GM19395 (cell line): ENCODE measurements around the gene RPL3.

ENCODE experiments used
- ATAC-seq: cut with Tn5 transposase; IDR thresholded peaks from one replicate; pipeline ENCODE4 v1.9.1; 2021; ENCODE audit warnings: mild to moderate bottlenecking, moderate library complexity; ENCODE audit not compliant: unreplicated experiment

The RPL3 gene

DNA sequence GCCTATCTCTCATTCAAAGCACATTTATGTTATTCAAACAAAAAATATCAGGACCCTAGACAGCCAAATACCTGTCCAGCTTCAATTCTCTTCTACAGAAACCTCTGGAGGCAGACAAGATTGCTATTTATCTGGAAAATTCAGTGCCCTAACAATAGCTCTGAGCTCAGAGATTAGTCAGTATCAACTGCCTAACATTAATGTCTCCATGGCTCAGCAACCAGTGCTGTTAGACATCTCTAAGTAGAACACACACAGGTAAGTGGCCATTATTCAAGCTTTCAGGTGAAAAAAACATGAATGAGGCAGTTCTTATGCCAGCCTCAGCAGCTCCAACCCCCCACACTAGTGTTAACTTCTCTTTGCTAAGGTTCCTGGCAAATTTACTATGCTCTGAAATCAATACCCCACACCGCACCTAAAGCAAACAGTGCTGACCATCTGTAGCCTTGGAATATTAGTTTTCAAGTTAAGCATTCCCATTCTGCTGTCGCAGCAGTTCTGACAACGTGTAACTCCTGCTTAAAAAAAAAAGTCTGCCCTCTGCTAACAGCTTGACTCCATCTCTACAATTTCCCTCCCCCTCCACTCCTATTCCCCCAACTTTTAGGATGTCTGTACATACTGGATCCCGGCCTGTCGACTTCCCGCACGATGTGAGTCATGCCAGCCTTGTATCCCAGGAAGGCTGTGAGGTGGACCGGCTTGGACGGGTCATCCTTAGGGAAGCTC lies 1.5 kb downstream of the RPL3 start:
- ATAC-seq, result no peak

DNA sequence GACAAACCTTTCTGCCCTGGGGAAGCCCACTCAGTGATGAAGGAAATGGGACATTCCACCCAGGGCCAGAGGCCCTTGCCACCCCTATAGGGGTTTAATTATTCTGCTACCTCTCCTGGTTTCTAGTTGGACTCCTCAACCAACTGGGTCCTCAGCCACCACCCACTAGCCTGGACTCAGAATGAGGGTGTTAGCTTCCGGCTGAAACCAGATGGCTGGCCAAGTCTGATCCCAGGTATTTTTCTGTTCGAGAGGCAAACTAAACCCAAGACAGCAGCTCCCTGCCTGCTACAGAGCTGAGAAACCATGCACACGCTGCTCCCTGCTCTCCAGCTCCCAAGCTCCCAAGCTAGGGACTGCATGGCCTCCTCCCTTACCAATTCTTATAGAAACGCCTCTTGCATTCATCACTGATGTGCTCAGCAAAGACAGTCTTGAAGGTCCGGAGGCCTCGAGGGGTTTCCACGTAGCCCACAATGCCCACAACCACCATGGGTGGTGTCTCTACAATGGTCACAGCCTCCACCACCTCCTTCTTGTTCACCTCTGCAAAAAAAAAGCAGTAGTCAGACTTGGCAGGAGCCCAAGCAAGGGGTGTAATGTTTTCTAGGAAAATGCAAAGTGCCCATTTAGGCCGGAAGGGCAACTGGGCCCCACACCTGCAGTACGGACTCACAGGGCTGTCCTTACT lies 2.2 kb downstream of the RPL3 start:
- no peak for ATAC-seq

DNA sequence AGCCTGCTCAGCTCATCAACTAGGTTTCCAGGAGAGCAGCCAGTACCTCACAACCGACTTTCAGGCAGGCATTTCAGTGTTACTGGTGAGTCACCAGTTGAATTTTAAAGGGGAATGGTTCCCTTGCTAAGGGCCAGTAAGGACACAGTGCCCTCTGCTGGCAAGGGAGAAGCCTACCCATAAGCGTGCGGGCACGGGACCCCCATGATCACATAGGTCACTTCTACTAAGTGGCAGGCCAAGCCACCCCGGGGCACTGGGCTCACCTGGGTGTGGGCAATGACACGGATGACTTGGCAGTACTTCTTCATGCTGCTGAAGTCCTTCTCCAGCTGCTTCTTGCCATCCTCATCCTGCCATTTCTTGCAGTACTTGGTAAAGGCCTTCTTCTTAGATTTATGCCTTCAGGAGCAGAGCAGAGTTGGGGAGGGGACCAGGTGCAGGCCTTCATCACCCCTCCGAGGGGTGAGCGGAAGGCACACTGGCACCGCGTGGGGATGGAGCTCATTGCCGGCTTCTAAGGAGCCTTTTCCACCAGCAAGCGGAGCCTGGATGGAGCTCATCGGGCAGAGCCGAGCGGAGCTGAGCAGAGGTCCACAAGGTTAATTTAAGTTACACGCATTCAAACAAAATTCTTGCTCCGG lies 2.9 kb downstream of the RPL3 start:
- ATAC-seq, result no peak

DNA sequence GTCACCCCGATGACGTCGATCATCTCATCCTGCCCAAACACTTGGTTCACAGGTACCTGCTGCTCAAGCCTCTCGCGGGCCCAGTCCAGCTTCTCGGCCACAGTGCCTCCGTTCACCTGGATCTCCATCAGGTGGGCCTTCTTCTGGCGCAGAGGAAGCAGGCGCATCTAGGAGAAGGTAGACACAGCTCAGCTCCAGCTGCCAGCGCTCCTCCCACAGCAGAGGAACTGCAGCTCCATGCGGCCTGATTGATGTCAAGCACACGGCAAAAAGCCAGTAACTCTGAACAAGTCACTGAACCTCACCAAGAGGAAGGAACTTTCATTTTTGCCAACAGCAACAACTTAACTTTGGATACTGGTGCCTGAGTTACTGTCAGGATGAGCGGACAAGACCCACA lies 4.0 kb downstream of the RPL3 start:
- no peak for ATAC-seq

DNA sequence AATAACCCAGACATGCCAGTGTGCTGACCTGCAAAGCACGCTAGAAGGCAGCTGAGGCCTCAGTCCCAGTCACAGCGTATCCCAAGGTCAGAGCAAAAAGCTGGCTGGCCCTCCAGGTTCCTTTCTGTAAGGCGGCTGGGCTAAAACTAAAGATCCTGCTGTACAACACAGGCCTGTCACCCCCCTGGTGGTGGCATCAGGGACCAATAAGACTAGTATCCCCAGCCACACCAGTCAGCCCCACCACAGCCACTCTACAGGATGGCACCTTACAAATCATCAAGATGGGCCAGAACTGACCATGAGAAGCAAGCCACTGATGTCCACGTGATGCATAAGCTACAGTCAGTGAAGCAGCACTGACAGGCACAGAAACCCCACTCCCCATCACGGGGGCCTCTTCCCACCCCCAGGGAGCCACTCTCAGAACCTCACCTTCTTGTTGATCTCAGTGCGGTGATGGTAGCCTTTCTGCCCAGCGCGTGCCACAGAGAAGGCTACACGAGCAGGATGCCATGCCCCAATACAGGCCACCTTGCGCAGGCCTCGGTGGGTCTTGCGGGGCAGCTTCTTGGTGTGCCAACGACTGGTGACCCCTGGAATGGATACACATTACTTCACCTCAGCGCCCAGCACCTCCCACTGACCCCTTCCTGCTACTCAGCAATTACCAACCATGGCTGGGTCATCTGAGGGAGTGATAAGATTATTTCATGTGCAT lies 5.0 kb downstream of the RPL3 start:
- ATAC-seq, result no peak

DNA sequence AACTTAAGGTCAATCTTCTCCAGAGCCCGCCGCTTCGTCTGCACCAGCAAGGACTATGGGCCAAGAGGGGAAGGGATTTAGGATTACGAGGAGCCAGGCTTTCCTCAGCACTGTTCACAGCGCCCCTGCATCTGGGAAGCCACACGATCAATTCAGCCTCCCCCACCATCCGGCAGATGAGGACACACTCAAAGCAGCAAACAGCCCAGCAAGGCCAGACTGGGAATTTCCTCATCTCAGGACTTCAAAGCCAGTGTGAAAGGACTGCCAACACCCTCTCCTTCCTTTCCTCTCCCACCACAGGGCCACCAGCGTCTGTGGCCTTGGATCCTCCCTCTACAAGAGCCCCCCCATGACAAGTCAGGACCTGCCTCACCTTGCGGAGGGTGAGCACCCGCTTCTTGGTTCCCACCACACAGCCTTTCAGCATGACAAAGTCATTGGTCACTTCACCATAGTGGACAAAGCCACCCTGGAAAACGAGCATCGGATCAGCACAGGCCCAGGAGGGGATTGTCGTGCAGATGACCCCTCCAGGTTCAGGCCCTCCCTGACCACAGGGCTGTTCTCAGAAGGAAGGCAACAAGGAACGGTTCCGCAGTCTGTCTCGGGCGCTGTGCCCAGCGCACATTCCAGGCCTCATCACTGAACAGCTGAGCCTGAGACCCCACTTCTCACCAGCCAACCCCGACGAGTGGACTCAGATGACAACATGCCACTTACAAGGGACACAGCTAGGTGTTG lies 6.0 kb downstream of the RPL3 start:
- no peak for ATAC-seq

DNA sequence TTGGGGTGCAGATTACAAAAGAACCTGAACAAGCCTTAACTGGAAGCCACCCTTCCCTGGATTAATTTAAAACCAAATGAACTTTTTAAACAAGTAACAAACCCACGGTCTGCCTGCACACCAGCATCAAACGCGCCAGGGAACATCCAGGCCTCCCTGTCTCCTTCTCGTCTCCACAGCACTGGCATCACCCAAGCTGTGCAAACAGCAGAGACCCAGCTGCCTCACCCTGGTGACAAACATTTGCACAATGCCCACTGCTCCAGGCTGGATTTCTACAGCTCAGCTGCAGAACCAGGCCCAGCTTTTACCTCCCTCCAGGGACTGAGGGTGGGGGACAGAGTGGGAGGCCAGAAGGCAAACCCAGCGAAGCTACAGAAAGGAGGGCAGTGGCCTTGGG lies 7.0 kb downstream of the RPL3 start:
- ATAC-seq, result no peak

DNA sequence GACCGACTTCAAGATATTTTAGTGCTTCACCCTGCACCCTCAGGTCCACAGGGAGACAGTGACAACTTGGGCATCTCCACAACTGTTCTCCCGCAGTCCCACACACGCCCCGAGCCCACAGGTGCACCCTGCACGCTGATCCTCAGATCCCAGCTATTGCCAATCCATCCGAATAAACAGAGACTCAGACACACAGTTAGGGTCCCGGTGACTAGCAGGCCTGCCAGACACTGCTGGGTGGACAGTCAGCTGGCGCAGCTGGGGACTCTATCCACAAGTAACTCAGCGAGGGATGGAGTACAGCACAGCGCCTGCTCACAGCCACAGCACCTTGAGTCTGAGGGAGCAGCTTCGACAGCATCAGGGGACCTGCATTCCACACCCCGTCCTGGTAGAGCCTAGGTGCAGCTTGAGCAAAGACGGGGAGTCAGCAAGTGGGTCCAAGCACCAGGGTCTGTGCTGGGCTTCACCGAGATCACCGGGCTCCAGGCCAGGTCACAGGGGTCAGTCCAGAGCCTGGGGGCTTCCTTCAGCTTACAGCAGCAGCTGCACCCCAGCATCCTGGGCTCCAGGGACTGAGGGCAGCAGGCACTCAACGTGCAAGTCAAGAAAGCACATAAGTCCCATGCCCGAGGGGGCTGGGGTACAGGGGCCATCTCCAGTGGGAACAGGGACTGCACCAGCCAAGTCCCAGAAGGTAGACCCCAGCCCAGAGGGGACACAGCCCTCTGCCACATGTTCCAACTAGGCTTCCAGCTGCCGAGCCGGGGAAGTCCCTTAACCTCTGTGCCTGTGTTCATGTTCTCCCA lies 7.6 kb downstream of the RPL3 start:
- no peak for ATAC-seq

DNA sequence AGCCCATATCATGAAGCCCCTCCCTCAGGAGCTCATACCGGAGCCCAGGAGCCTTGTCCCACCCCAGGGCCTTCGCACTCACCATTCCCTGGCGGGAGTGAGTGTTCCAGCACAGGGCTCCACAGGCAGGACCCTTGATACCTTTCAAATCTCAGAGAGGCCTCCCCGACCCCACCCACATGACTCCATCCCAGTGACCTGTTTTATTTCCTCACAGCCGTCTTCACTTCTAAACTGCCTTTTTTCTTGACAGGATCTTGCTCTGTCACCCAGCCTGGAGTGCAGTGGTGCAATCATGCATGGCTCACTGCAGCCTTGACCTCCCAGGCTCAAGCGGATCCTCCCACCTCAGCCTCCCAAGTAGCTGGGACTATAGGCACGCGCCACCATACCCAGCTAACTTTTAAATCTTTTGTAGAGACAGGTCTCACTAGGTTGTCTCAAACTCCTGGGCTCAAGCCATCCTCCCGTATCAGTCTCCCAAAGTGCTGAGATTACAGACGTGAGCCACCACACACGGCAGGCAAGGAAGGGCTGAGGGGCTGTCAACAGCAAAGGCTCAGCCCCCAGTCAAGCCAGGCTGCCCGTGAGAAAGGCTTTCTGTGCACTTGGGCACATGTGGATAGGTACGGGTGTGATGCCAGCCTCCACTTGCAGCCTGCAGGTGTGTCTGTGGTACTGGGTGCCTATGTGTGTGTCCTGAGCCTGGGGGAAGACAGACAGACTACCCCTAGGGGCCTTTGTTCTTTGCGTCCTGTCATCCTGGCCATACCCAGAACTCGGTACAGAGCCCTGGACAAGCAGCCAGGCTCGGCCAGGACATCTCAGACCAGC lies 9.3 kb downstream of the RPL3 start:
- ATAC-seq, result no peak

DNA sequence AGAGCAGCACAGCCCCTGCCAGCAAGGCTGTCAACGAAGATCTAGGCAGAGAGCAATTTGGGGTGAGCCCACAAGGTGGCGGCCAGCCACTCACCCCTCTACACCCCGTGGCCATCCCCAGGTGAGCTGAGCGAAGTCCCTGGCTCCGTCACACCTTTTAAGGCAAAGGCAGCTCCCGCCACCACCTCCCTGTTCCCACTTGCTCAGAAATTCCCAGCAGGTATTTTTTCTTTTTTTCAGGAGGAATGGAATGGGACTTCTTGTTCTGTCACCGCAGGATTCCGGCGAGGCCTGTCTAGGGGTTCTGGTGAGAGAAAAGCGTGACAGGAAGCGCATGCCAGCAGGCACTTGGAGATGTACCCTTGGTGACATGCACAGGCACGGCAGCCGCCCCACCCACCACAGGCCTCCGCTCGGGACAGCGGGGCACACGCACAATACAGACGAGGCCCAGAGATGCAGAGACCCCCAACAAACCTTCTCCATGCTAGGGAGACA lies 10.0 kb downstream of the RPL3 start:
- no peak for ATAC-seq

DNA sequence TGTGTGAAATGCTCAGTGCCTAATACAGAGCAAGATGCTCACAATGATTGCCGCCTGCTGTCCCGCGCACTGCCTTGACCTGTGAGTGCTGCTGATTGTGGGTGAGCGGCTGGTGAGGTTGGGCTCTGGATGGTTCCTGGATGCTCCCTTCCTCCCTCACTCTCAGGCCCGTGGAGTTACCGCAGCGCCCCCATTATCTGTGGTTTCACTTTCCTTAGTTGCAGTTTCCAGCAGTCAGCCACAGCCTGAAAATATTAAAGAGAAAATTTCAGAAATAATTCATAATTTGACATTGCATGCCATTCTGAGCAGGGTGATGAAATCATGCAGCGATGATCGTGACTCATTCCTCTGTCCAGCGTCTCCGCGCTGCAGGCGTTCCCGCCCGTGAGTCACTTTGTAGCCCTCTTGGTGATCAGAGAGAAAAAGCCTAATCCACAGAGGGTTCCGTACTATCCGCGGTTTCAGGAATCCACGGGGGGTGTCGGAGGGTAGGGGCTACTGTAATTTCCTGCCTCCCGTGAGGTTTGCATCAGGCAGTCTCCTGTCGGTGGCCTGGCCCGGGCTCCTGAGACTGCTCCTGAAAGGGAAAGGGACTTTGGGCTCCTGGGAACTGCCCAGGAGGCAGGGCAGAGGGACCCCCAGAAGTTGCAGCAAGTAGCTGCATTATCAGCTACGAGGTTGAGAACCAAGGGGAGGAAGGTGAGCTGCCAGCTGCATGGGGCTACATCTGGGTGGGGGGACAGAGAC lies 10.6 kb downstream of the RPL3 start:
- ATAC-seq, result no peak

DNA sequence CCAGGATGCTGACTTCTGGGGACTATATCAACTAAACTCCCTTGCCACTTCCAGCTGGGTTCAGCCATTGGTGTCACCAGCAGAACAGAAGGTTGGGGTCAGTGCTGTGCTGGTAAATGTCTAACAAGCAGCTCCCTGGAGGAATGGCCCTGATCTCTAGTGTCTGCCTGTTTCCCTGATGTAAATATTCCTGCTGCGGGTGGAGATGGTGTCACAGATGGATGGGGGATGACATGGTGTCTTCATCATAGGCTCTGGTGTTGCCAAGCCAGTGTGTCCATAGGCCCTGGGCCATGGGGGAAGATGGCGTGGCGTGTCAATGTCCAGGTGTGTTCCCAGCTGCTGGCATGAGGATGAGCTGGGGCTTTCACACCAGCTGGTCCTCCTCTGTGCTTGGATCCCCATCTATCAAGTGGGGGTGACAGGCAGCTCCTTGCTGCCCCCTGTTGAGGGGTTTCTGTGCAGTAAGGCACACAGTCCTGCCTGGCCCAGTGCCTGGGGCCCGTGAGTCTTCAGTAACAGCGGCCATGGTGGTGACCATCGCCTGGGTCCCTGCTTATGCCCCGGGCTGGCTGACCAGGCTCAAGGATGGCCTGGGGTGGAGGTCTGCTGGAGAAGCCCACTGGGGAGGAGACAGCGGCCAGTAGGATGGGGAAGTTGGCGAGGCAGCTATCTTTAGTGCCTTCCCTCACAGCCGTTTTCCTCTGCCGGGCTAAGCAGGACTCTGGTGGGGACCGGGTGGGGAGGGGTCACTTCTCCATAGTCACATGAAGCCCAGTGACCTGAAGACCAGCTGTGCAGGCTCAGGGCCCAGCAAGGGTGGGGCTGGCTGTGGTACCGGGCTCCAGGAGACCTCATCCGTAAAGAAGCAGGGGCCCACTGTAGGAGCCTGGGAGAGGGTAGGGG lies 12.7 kb downstream of the RPL3 start:
- ATAC-seq, result no peak

DNA sequence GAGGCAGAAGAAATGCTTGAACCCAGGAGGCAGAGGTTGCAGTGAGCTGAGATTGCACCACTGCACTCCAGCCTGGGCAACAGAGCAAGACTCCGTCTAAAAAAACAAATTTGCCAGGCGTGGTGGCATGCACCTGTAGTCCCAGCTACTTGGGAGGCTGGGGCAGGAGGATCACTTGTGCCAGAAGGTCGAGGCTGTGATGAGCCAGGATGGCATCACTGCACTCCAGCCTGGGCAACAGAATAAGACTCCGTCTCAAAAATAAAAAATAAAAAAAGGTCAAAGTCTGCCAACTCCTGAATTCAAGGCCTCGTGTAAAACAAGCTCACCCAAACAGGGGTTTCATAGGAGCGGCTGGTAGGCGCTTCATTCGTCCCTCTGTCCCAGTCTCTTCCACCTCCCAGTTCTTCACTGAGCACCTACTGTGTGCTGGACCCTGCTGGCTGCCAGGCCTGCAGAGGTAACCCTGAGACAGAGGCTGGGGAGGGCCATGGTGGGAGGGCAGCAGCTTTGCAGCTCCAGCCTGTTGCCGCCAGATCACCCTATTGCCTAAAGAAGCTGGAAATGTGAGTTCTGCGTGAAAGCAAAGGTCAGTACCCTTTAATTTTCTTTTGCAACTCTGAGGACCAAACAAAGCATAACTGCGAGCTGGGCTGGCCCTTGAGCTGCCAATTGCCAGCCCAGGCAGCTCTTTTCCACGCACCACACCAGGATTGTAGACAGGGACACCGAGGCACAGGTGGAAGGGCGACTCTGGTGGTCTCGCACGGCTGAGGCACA lies 15.3 kb downstream of the RPL3 start:
- no peak for ATAC-seq

DNA sequence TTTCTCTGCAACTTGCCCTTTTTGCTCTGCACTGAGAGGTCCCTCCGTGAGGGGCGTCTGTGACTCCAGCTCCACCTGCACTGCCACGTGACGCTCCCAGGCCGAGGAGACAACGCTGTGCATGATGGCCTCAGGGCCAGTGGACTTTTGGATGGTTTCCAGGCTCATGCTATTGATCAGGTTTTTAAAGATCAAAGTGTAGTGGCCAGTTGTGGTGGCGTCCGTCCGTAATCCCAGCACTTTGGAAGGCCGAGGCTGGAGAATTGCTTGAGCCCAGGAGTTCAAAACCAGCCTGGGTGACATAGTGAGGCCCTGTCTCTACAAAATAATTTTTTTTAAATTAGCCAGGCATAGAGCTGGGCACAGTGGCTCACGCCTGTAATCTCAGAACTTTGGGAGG lies 16.1 kb downstream of the RPL3 start:
- ATAC-seq, result no peak

DNA sequence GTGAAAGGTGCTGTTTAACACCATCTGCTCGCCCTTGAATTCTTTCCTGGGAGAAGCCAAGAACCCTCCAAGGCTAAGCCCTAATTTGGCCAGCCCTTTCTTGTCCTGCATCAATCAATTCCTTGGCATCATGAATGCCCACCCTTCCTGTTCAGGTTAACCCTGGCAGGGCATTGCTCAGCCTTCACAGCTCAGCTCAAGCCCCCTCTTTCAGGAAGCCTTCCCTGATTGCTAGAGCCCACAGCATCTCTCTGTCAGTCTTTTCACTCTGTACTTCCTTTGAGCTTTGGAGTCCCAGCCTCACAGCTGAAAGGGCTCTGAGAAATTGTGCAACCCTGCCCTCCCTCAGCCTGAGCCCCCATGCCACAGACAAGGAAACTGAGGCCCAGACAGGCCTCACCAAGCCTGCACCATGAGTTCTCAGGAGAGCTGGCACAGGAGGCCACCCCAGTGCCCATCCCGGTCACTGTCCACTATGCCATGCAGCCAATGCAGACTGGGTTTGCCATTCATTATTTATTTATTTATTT lies 16.9 kb downstream of the RPL3 start:
- ATAC-seq, result no peak

DNA sequence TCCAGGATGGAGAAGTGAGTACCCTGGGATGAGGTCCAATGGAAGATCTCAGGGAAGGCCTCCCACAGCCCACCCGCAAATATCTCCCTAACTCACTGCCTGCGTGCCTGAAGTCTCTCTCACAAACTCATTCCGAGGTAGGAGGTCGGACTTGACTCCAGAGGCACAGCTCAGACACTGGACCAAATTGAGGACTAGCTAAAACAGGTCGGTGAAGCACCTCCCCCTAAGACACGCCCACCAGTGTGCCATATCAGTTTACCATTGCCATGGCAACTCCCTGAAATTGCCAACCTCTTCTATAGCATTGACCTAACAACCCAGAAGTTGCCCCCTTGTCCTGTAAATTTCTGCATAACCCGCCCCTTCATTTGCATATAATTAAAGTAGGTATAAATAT lies 17.5 kb downstream of the RPL3 start:
- no peak for ATAC-seq
